Aorta (tissue), 5 donors: Measurements from ENCODE around the gene C20orf204. TPM values are rescaled to one million over a fixed set of nuclear protein-coding genes. Genes with fewer than 3 reads are reported as not detected.
A peak's percentile ranks its signal among the peaks of the same experiment; 100 is the strongest.
"Not testable (repeated sequence)": the region's sequence is repeated elsewhere in the genome, so short reads cannot be mapped to it uniquely, and the experiment has no call there.

Source experiments
- ATAC-seq: fragments of 200-7000 bp; cut with Tn5 transposase; one replicate; pipeline ENCODE4 v1.9.1; 2022; ENCODE audit warnings: moderate library complexity; ENCODE audit not compliant: low FRiP score
- DNase-seq, 2 donors: peaks; one replicate each; pipeline ENCODE4 v3.0.0-alpha.2; 2020
- H3K27ac ChIP-seq, 2 donors: one replicate each; pipeline ENCODE4 v1.5.1; 2013; ENCODE audit warnings: low read length in 2 of 2, mild to moderate bottlenecking in 2 of 2, moderate library complexity in 2 of 2, control low read depth in 1 of 2, inconsistent platforms in 1 of 2, low read depth in 1 of 2
- H3K27me3 ChIP-seq, 2 donors: one replicate each; pipeline ENCODE4 v1.6.1; 2013; ENCODE audit warnings: control low read depth in 1 of 2, low read length in 1 of 2, mild to moderate bottlenecking in 1 of 2, moderate library complexity in 1 of 2; ENCODE audit not compliant: insufficient read depth in 2 of 2, control insufficient read depth in 1 of 2
- H3K36me3 ChIP-seq, 2 donors: one replicate each; pipeline ENCODE4 v1.6.1; 2013; ENCODE audit warnings: control low read depth in 1 of 2, low read length in 1 of 2, mild to moderate bottlenecking in 1 of 2; ENCODE audit not compliant: insufficient read depth in 2 of 2, control insufficient read depth in 1 of 2
- H3K4me1 ChIP-seq, 2 donors: one replicate each; pipeline ENCODE4 v1.6.1; 2013; ENCODE audit warnings: low read length in 2 of 2, control low read depth in 1 of 2, mild to moderate bottlenecking in 1 of 2, moderate library complexity in 1 of 2; ENCODE audit not compliant: insufficient read depth in 2 of 2, control insufficient read depth in 1 of 2
- H3K4me3 ChIP-seq, 2 donors: one replicate each; pipeline ENCODE4 v1.5.1; 2013; ENCODE audit warnings: low read length in 2 of 2, control low read depth in 1 of 2, mild to moderate bottlenecking in 1 of 2
- H3K9me3 ChIP-seq: one replicate; pipeline ENCODE4 v1.6.1; 2013; ENCODE audit warnings: mild to moderate bottlenecking, low read length; ENCODE audit not compliant: control insufficient read depth
- WGBS, 2 donors: extraction: QIAGEN DNeasy Blood & Tissue Kit; methylation state at CpG; one replicate each; pipeline ENCODE4 v1.1.7; 2013; 5-methylcytosine and 5-hydroxymethylcytosine counted together
- intact Hi-C, 2 donors: fragments of 100-400 bp; cut with DNase I; formaldehyde crosslinking; loops; one replicate each; pipeline versions ENCODE4 v1.14.2 to v1.15.0; 2022
- polyA plus RNA-seq, 2 donors: library from polyadenylated mRNA; stranded (reverse); fragments of 200-250 nt; gene quantifications; one replicate each; pipeline ENCODE4 v1.2.3, GENCODE V29; 2013
- total RNA-seq, 2 donors: library from RNA; stranded (reverse); fragmentation: NEBNext Ultra II Directional; extraction: Animal tissue kit (Norgen Biotek cat#: 25700); gene quantifications; one replicate each; pipeline ENCODE4 v1.2.1, GENCODE V29; 2021
- donor health status: healthy with polysubstance abuse.
- donor health status: Bipolar disorder and iron deficiency.
- donor health status: DM: no; HTN: no; CAD: no.
- donor health status: DM: no; HTN: no; CAD: no.
- donor health status: DM: yes; HTN: yes; CAD: no.

Gene C20orf204
- total and polyA plus RNA-seq, 4 donors = 1.7 to 2.8 (median 2.1) TPM; not detected in 1

- no peaks in the 10 kb centered on the region for H3K27me3 ChIP-seq
These were observed 46.9 kb downstream of the C20orf204 start for GRCh38 chr20:64082820-64083377.

GRCh38 chr20:64083378-64083803, 47.4 kb downstream of the C20orf204 start:
- peak; percentile 80 to 92 for DNase-seq
- no peaks in the 10 kb centered on the region for H3K9me3 ChIP-seq
- no peaks in the 10 kb centered on the region for H3K4me1 ChIP-seq
- no peaks in the 10 kb centered on the region for H3K27me3 ChIP-seq
- ATAC-seq = peak; percentile 65
- WGBS, 2 donors = 1% methylated on average over 38 to 52 of the region's 52 CpGs
- intact Hi-C loops = no loop called here
- no peak overlapping the region for H3K27ac ChIP-seq
- no peaks in the 10 kb centered on the region for H3K36me3 ChIP-seq
- H3K4me3 ChIP-seq = peak overlapping the region in 1 of 2 donors; percentile 27

More at GRCh38 chr20:64082820-64083377, 46.9 kb downstream of the C20orf204 start:
- Histone ChIP-seq H3K36me3 (no peaks in the 10 kb centered on the region), H3K9me3 (no peaks in the 10 kb centered on the region), H3K4me3 (no peak overlapping the region), H3K27ac (no peak overlapping the region), H3K4me1 (no peaks in the 10 kb centered on the region)
- DNase-seq = no peak
- no peak for ATAC-seq
- WGBS, 2 donors = 26 to 32% methylated on average over 13 of the region's 13 CpGs
- intact Hi-C loops = no loop called here

GRCh38 chr20:64083804-64084684, 48.1 kb downstream of the C20orf204 start, which contains the start of gene LKAAEAR1:
TSS of gene LKAAEAR1 (minus strand) at chr20:64084398. CDS start at chr20:64084219, 179 bp downstream.
- Histone ChIP-seq H3K36me3 (no peaks in the 10 kb centered on the region), H3K4me1 (no peaks in the 10 kb centered on the region), H3K9me3 (no peaks in the 10 kb centered on the region), H3K4me3 (peak within 1 kb of the TSS in 1 of 2 donors; percentile 27), H3K27ac (no peak within 1 kb of the TSS), H3K27me3 (no peaks in the 10 kb centered on the region)
- DNase-seq = no peak
- 2% methylated on average over 68 to 86 of the region's 86 CpGs for WGBS, 2 donors
- no peak for ATAC-seq
- intact Hi-C loops = no loop called here

GRCh38 chr20:64084685-64085152, 48.7 kb downstream of the C20orf204 start:
- no peak overlapping the region for H3K27ac ChIP-seq
- no peak for DNase-seq
- intact Hi-C loops = no loop called here
- ATAC-seq = no peak
- H3K4me1 ChIP-seq = no peaks in the 10 kb centered on the region
- no peaks in the 10 kb centered on the region for H3K27me3 ChIP-seq
- no peaks in the 10 kb centered on the region for H3K9me3 ChIP-seq
- 8 to 11% methylated on average over 18 to 23 of the region's 23 CpGs for WGBS, 2 donors
- H3K4me3 ChIP-seq = no peak overlapping the region
- no peaks in the 10 kb centered on the region for H3K36me3 ChIP-seq

- 96 to 97% methylated on average over 8 to 10 of the region's 11 CpGs for WGBS, 2 donors
- intact Hi-C loops = no loop called here
These were observed 50.8 kb downstream of the C20orf204 start for GRCh38 chr20:64086801-64087200.

GRCh38 chr20:64087226-64087825, 51.3 kb downstream of the C20orf204 start:
- H3K4me1 ChIP-seq, intact Hi-C loops, H3K36me3 ChIP-seq, H3K27ac ChIP-seq, H3K9me3 ChIP-seq, H3K27me3 ChIP-seq, ATAC-seq, H3K4me3 ChIP-seq, DNase-seq: not testable (repeated sequence)
- WGBS, 2 donors = 95 to 97% methylated on average over 6 of the region's 36 CpGs

More at GRCh38 chr20:64086801-64087200, 50.8 kb downstream of the C20orf204 start:
- H3K4me3 ChIP-seq = no peak overlapping the region
- DNase-seq (no peak), ATAC-seq (no peak)
- H3K9me3 ChIP-seq = no peaks in the 10 kb centered on the region
- no peaks in the 10 kb centered on the region for H3K27me3 ChIP-seq
- no peaks in the 10 kb centered on the region for H3K4me1 ChIP-seq
- H3K36me3 ChIP-seq = no peaks in the 10 kb centered on the region
- H3K27ac ChIP-seq = no peak overlapping the region

- intact Hi-C loops, ATAC-seq, DNase-seq, H3K27me3 ChIP-seq, H3K36me3 ChIP-seq, H3K4me3 ChIP-seq, H3K9me3 ChIP-seq, H3K27ac ChIP-seq, H3K4me1 ChIP-seq: not testable (repeated sequence)
These were observed 52.6 kb downstream of the C20orf204 start for GRCh38 chr20:64088586-64088985.
